Muscle layer of duodenum (tissue), 2 donors: Measurements from ENCODE around the gene RYR2.

ENCODE experiments used
- H3K27ac ChIP-seq: one replicate; pipeline ENCODE4 v1.7.0; 2013; ENCODE audit warnings: mild to moderate bottlenecking, low read length
- H3K27me3 ChIP-seq: one replicate; pipeline ENCODE4 v1.7.0; 2013; ENCODE audit warnings: low read depth, mild to moderate bottlenecking, control low read depth, low read length
- H3K36me3 ChIP-seq, 2 donors: one replicate each; pipeline ENCODE4 v1.7.0; 2013; ENCODE audit warnings: low read length in 2 of 2, control low read depth in 1 of 2, mild to moderate bottlenecking in 1 of 2; ENCODE audit not compliant: insufficient read depth in 2 of 2, control insufficient read depth in 1 of 2
- H3K4me1 ChIP-seq, 2 donors: one replicate each; pipeline ENCODE4 v1.7.0; 2013; ENCODE audit warnings: low read length in 2 of 2, mild to moderate bottlenecking in 2 of 2, control low read depth in 1 of 2, moderate library complexity in 1 of 2; ENCODE audit not compliant: insufficient read depth in 2 of 2, control insufficient read depth in 1 of 2
- H3K4me3 ChIP-seq, 2 donors: one replicate each; pipeline ENCODE4 v1.7.0; 2013; ENCODE audit warnings: low read length in 2 of 2, low read depth in 1 of 2, mild to moderate bottlenecking in 1 of 2
- H3K9me3 ChIP-seq, 2 donors: one replicate each; pipeline ENCODE4 v1.7.0; 2013; ENCODE audit warnings: low read length in 2 of 2, control low read depth in 1 of 2, mild to moderate bottlenecking in 1 of 2; ENCODE audit not compliant: control insufficient read depth in 1 of 2
- donor health status: healthy.

RYR2 gene

GRCh38 chr1:237760951-237761350 is 719.0 kb downstream of the RYR2 start:
- H3K27me3 ChIP-seq = no peaks in the 10 kb centered on the region

DNA sequence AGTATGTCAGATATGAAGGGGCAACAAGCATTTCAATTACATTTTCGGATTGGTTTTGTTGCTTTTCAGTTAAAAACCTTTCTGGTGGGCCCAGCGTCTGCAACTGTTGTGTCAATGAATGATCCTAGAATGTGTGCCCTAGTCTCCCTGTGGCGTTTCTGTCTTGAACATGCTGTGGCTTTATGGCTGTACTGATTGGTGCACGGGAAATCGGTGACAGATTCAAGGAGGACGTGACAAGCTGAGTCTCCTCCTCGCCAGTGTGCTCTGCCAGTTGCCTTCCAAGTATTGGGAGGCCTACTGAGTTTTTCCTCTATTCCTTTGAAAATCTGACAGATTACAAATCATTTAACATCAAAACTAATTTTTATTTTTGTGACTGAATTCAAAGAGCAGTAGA is 721.2 kb downstream of the RYR2 start:
- no peaks in the 10 kb centered on the region for H3K4me1 ChIP-seq
- no peak overlapping the region for H3K4me3 ChIP-seq
- H3K36me3 ChIP-seq = no peaks in the 10 kb centered on the region
- H3K27me3 ChIP-seq = no peaks in the 10 kb centered on the region
- H3K9me3 ChIP-seq = no peaks in the 10 kb centered on the region
- no peak overlapping the region for H3K27ac ChIP-seq

More at GRCh38 chr1:237760951-237761350, 719.0 kb downstream of the RYR2 start:
- Histone ChIP-seq H3K27ac (no peak overlapping the region), H3K4me1 (no peaks in the 10 kb centered on the region), H3K4me3 (no peak overlapping the region), H3K9me3 (no peaks in the 10 kb centered on the region), H3K36me3 (no peaks in the 10 kb centered on the region)

- Histone ChIP-seq H3K27ac (no peak overlapping the region), H3K27me3 (no peaks in the 10 kb centered on the region), H3K4me3 (no peak overlapping the region), H3K9me3 (no peaks in the 10 kb centered on the region), H3K4me1 (no peaks in the 10 kb centered on the region), H3K36me3 (no peaks in the 10 kb centered on the region)
Measured at GRCh38 chr1:237763751-237764150, 721.8 kb downstream of the RYR2 start.

GRCh38 chr1:237769916-237770315 is 727.9 kb downstream of the RYR2 start:
- H3K27me3 ChIP-seq = no peaks in the 10 kb centered on the region
- no peaks in the 10 kb centered on the region for H3K9me3 ChIP-seq
- H3K36me3 ChIP-seq = no peaks in the 10 kb centered on the region
- no peak overlapping the region for H3K27ac ChIP-seq
- no peak overlapping the region for H3K4me3 ChIP-seq
- H3K4me1 ChIP-seq = no peaks in the 10 kb centered on the region

- no peaks in the 10 kb centered on the region for H3K9me3 ChIP-seq
- H3K27me3 ChIP-seq = no peaks in the 10 kb centered on the region
- H3K27ac ChIP-seq = no peak overlapping the region
- H3K4me3 ChIP-seq = no peak overlapping the region
- H3K4me1 ChIP-seq = no peaks in the 10 kb centered on the region
- H3K36me3 ChIP-seq = no peaks in the 10 kb centered on the region
Measured at GRCh38 chr1:237772009-237772408, 730.0 kb downstream of the RYR2 start.

GRCh38 chr1:237774246-237774645 is 732.3 kb downstream of the RYR2 start:
- no peak overlapping the region for H3K4me3 ChIP-seq
- H3K4me1 ChIP-seq = no peaks in the 10 kb centered on the region
- no peaks in the 10 kb centered on the region for H3K36me3 ChIP-seq
- no peaks in the 10 kb centered on the region for H3K27me3 ChIP-seq
- no peak overlapping the region for H3K27ac ChIP-seq
- no peaks in the 10 kb centered on the region for H3K9me3 ChIP-seq

DNA sequence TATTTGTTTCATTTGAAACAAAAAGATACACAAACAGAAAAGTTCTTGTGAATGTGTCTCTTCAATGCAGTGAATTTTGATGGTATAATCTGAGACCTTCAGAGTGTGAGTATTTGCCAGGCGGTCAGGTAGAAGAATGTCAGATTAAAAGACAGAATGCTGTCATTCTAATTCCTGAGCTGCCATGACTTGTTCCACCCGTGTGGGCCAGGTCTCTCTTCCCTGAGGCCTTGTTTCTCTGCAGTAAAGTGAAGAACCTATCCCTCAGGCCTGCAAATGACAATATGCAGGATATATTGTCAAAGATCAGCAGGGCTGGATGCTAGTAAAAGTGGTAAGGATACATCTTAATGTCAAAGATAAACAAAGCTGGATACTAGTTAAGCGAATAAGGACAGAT is 737.4 kb downstream of the RYR2 start:
- Histone ChIP-seq H3K4me3 (no peak overlapping the region), H3K36me3 (peaks cover 0 to 4% of the 10 kb centered on the region in 2 donors), H3K27ac (no peak overlapping the region)

GRCh38 chr1:237786066-237786719 is 744.2 kb downstream of the RYR2 start:
- Histone ChIP-seq H3K4me1 (no peaks in the 10 kb centered on the region), H3K9me3 (no peaks in the 10 kb centered on the region), H3K4me3 (no peak overlapping the region), H3K27me3 (no peaks in the 10 kb centered on the region), H3K27ac (no peak overlapping the region), H3K36me3 (peaks cover 0 to 10% of the 10 kb centered on the region in 2 donors)

More for the DNA sequence above, 737.4 kb downstream of the RYR2 start:
- H3K27me3 ChIP-seq = no peaks in the 10 kb centered on the region
- H3K4me1 ChIP-seq = no peaks in the 10 kb centered on the region
- no peaks in the 10 kb centered on the region for H3K9me3 ChIP-seq

GRCh38 chr1:237788069-237788468 is 746.1 kb downstream of the RYR2 start:
- H3K4me3 ChIP-seq = no peak overlapping the region
- H3K27me3 ChIP-seq = no peaks in the 10 kb centered on the region
- no peaks in the 10 kb centered on the region for H3K9me3 ChIP-seq
- H3K4me1 ChIP-seq = no peaks in the 10 kb centered on the region
- no peak overlapping the region for H3K27ac ChIP-seq
- H3K36me3 ChIP-seq = peaks cover 0 to 10% of the 10 kb centered on the region in 2 donors

DNA sequence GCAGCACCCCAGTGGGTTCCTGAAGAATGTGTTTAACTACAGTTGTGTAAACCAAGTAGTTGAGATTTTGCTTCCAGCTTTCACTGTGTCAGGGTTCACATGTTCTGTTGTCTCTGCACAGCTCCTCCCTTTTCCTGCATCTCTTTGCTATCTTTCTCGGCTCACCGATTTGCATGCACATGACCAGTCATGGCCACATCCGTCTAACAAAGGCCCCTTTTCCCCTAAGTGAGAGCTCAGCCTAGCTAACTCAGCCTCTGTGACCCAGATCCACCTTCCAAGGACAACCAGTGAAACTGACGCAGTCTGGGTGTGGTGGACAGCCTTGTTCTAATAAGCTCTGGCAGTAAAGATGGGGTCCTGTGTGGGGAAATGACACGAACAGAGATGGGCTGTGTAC is 747.6 kb downstream of the RYR2 start:
- Histone ChIP-seq H3K9me3 (no peaks in the 10 kb centered on the region), H3K4me3 (no peak overlapping the region), H3K36me3 (peaks cover 0 to 6% of the 10 kb centered on the region in 2 donors), H3K27me3 (no peaks in the 10 kb centered on the region), H3K4me1 (no peaks in the 10 kb centered on the region), H3K27ac (no peak overlapping the region)

DNA sequence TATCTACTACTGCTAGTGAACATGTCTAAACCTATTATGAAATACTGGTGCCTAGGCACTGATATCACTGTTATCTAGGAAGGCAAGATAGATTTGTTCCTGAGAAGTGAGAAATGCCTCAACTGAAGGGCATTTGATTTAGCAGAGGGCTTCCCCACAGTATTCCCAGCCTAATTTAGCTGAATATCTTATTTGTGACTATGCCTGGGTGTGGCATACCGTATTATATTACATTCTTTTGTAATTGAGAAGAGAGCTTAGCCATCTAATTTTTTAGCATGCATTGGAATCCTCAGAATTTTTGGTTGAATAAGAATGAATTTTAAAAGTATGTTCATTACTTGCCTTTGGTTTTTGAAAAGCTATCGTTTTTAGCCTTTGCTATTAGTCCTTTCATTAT is 749.6 kb downstream of the RYR2 start:
- Histone ChIP-seq H3K27ac (no peak overlapping the region), H3K4me1 (no peaks in the 10 kb centered on the region), H3K9me3 (no peaks in the 10 kb centered on the region), H3K27me3 (no peaks in the 10 kb centered on the region), H3K4me3 (no peak overlapping the region), H3K36me3 (no peaks in the 10 kb centered on the region)

- Histone ChIP-seq H3K36me3 (no peaks in the 10 kb centered on the region), H3K4me3 (no peak overlapping the region), H3K9me3 (no peaks in the 10 kb centered on the region), H3K27ac (no peak overlapping the region), H3K4me1 (no peaks in the 10 kb centered on the region), H3K27me3 (no peaks in the 10 kb centered on the region)
Measured at GRCh38 chr1:237792149-237792548, 750.2 kb downstream of the RYR2 start.
